HepG2 (cell line): ENCODE measurements around the gene BCL7A. TPM values are rescaled to one million over a fixed set of nuclear protein-coding genes. Genes with fewer than 3 reads are reported as not detected.

ENCODE experiments used
- ATAC-seq: fragments of 200-7000 bp; cut with Tn5 transposase; 3 replicates; pipeline ENCODE4 v1.9.1; 2020; ENCODE audit warnings: mild to moderate bottlenecking, moderate library complexity
- BruUV-seq: library from RNA; stranded (reverse); fragments of 400-500 nt; replicated peaks from 2 replicates; lab custom pipeline; 2021; lab: Mats Ljungman, UMichigan
- CTCF ChIA-PET: fragments of 300-600 bp; formaldehyde crosslinking; extraction: SDS; loops from one replicate; lab custom pipeline; 2021; ENCODE audit warnings: low total read pairs, inconsistent platforms, low intra/inter-chr PET ratio; lab: Yijun Ruan, JAX
- POLR2A ChIA-PET: fragments of 350-600 bp; sonication (Branson Sonifier 250); formaldehyde crosslinking; loops from one replicate; lab custom pipeline; 2020; ENCODE audit warnings: antibody characterized with exemption, inconsistent platforms; lab: Yijun Ruan, JAX
- DNase-seq: peaks from one replicate; pipeline ENCODE4 v3.0.0-alpha.2; 2015; ENCODE audit warnings: low spot score
- FAIRE-seq: peaks from 3 replicates; lab custom pipeline; 2011; peaks lifted over from hg19 to GRCh38; lab: Jason Lieb, UNC
- H2AFZ ChIP-seq: one replicate; pipeline ENCODE4 v1.6.1; 2011; ENCODE audit warnings: low read length, inconsistent platforms
- H3K27ac ChIP-seq: fragments of 300-600 bp; 3 replicates; pipeline ENCODE4 v1.8.0; 2011; ENCODE audit warnings: mixed run types, mild to moderate bottlenecking, mixed read lengths, low read length, inconsistent platforms; ENCODE audit not compliant: insufficient read depth; ENCODE audit errors: extremely low read length
- H3K27me3 ChIP-seq, 2 experiments: fragments of 200-600 bp in 1 of 2; 2 replicates in 1 of 2; 3 replicates in 1 of 2; pipeline versions ENCODE4 v1.6.0 to v1.8.0; 2011; ENCODE audit warnings: low read length in 2 of 2, mild to moderate bottlenecking in 2 of 2, moderate library complexity in 2 of 2, inconsistent platforms in 1 of 2; ENCODE audit not compliant: insufficient read depth in 2 of 2, control insufficient read depth in 1 of 2
- H3K36me3 ChIP-seq, 2 experiments: fragments of 200-600 bp in 1 of 2; replicated peaks in 1 of 2; 2 replicates in 1 of 2; 3 replicates in 1 of 2; pipeline versions ENCODE4 v1.5.1 to v1.8.0; 2011; ENCODE audit warnings: low read length in 2 of 2, inconsistent platforms in 1 of 2; ENCODE audit not compliant: insufficient read depth in 2 of 2, control insufficient read depth in 1 of 2
- H3K4me1 ChIP-seq: 2 replicates; pipeline ENCODE4 v1.5.1; 2012; ENCODE audit warnings: low read length, inconsistent platforms; ENCODE audit not compliant: insufficient read depth
- H3K4me2 ChIP-seq: 2 replicates; pipeline ENCODE4 v1.6.0; 2011; ENCODE audit warnings: low read depth, low read length, inconsistent platforms
- H3K4me3 ChIP-seq, 3 experiments: fragments of 200-600 bp in 1 of 3; sonication (generic), shearing (Covaris generic) in 1 of 3; replicated peaks in 1 of 3; 2 replicates each; pipeline ENCODE4 v1.5.1; 2011 to 2016; ENCODE audit warnings: low read length in 3 of 3, inconsistent platforms in 2 of 3, low read depth in 2 of 3, mild to moderate bottlenecking in 2 of 3, control low read depth in 1 of 3, mixed read lengths in 1 of 3; ENCODE audit not compliant: insufficient read depth in 1 of 3
- H3K79me2 ChIP-seq: one replicate; pipeline ENCODE4 v1.6.1; 2011; ENCODE audit warnings: low read length, inconsistent platforms; ENCODE audit not compliant: insufficient read depth
- H3K9ac ChIP-seq: 2 replicates; pipeline ENCODE4 v1.6.0; 2011; ENCODE audit warnings: mild to moderate bottlenecking, low read depth, low read length, inconsistent platforms; ENCODE audit not compliant: insufficient read depth
- H3K9me3 ChIP-seq: 2 replicates; pipeline ENCODE4 v1.5.1; 2012; ENCODE audit warnings: mild to moderate bottlenecking, low read length
- H4K20me1 ChIP-seq: 2 replicates; pipeline ENCODE4 v1.6.0; 2011; ENCODE audit warnings: inconsistent platforms, mild to moderate bottlenecking, low read length, moderate library complexity; ENCODE audit not compliant: insufficient read depth
- ADNP ChIP-seq: sonication (generic); formaldehyde crosslinking; IDR thresholded peaks from 2 replicates; pipeline ENCODE4 v1.4.0; 2020; ENCODE audit warnings: missing genetic modification reagents
- AGO1 ChIP-seq: fragments of 200-400 bp; formaldehyde crosslinking; IDR thresholded peaks from 2 replicates; pipeline ENCODE4 v1.6.1; 2017; ENCODE audit warnings: mild to moderate bottlenecking, low read depth, low read length, moderate library complexity; ENCODE audit not compliant: poor library complexity, severe bottlenecking
- AKAP8 ChIP-seq: sonication (generic); formaldehyde crosslinking; IDR thresholded peaks from 2 replicates; pipeline ENCODE4 v1.5.1; 2020; ENCODE audit warnings: mild to moderate bottlenecking, missing genetic modification reagents
- ARNT ChIP-seq: fragments of 450-650 bp; IDR thresholded peaks from 2 replicates; pipeline ENCODE4 v1.6.1; 2017
- CBFB ChIP-seq: sonication (generic); formaldehyde crosslinking; IDR thresholded peaks from 2 replicates; pipeline ENCODE4 v1.4.0; 2020; ENCODE audit warnings: missing genetic modification reagents
- DMAP1 ChIP-seq: IDR thresholded peaks from 2 replicates; pipeline ENCODE4 v1.6.1; 2016
- ELF1 ChIP-seq: sonication (generic); formaldehyde crosslinking; IDR thresholded peaks from 2 replicates; pipeline ENCODE4 v1.4.0; 2020; ENCODE audit warnings: missing genetic modification reagents
- GRHL1 ChIP-seq: sonication (generic); formaldehyde crosslinking; conservative IDR thresholded peaks from 2 replicates; pipeline ENCODE4 v1.8.0; 2022; ENCODE audit warnings: missing genetic modification reagents
- HOXD1 ChIP-seq: sonication (generic); formaldehyde crosslinking; IDR thresholded peaks from 2 replicates; pipeline ENCODE4 v1.5.0; 2020; ENCODE audit warnings: missing genetic modification reagents
- NCOA5 ChIP-seq: sonication (generic); formaldehyde crosslinking; IDR thresholded peaks from 2 replicates; pipeline ENCODE4 v1.4.0; 2020; ENCODE audit warnings: missing genetic modification reagents
- NFIC ChIP-seq: IDR thresholded peaks from 2 replicates; pipeline ENCODE4 v1.6.1; 2012; ENCODE audit warnings: mild to moderate bottlenecking, low read length, inconsistent platforms
- PBX3 ChIP-seq: sonication (generic); formaldehyde crosslinking; IDR thresholded peaks from 2 replicates; pipeline ENCODE4 v1.8.1; 2023; ENCODE audit warnings: missing genetic modification reagents, inconsistent platforms, borderline replicate concordance
- RCOR2 ChIP-seq: IDR thresholded peaks from 2 replicates; pipeline ENCODE4 v1.6.1; 2016; ENCODE audit warnings: missing biosample characterization, missing genetic modification reagents
- ZNF10 ChIP-seq: sonication (generic); formaldehyde crosslinking; IDR thresholded peaks from 2 replicates; pipeline ENCODE4 v1.4.0; 2020; ENCODE audit warnings: mild to moderate bottlenecking, low read depth, missing genetic modification reagents, borderline replicate concordance
- ZNF317 ChIP-seq: sonication (generic); formaldehyde crosslinking; IDR thresholded peaks from 2 replicates; pipeline ENCODE4 v1.5.0; 2020; ENCODE audit warnings: mild to moderate bottlenecking, missing genetic modification reagents
- ZNF335 ChIP-seq: sonication (generic); formaldehyde crosslinking; IDR thresholded peaks from 2 replicates; pipeline ENCODE4 v1.4.0; 2020; ENCODE audit warnings: missing genetic modification reagents
- ZNF451 ChIP-seq: sonication (generic); formaldehyde crosslinking; IDR thresholded peaks from 2 replicates; pipeline ENCODE4 v1.5.0; 2020; ENCODE audit warnings: mild to moderate bottlenecking, missing genetic modification reagents
- ZNF605 ChIP-seq: sonication (generic); formaldehyde crosslinking; IDR thresholded peaks from 2 replicates; pipeline ENCODE4 v1.8.0; 2022; ENCODE audit warnings: mild to moderate bottlenecking, missing genetic modification reagents
- ZNF891 ChIP-seq: sonication (generic); formaldehyde crosslinking; IDR thresholded peaks from 2 replicates; pipeline ENCODE4 v1.5.0; 2020; ENCODE audit warnings: mild to moderate bottlenecking, missing genetic modification reagents
- WGBS: methylation state at CpG from one replicate; pipeline ENCODE4 v1.1.6; 2017; ENCODE audit warnings: low lambda C conversion rate; 5-methylcytosine and 5-hydroxymethylcytosine counted together
- in situ Hi-C: cut with HindIII; loops from 2 replicates; pipeline ENCODE4 v1.10.0; 2017; ENCODE audit warnings: low pct_unique_long_range_greater_than_20kb; ENCODE audit not compliant: extremely low pct_ligation_motif_present
- intact Hi-C: fragments of 100-400 bp; cut with micrococcal nuclease; formaldehyde crosslinking; loops from one replicate; pipeline ENCODE4 v1.10.0; 2022; ENCODE audit not compliant: unreplicated experiment
- polyA plus RNA-seq, 8 experiments: library from polyadenylated mRNA; depleted of rRNA in 3 of 8; stranded (reverse) in 7 of 8; unstranded in 1 of 8; fragments of >200 nt; fragmentation: Illumina TruSeq in 4 of 8; extraction: Trizol in 4 of 8; gene quantifications; 2 replicates each; pipeline versions ENCODE4 v1.2.1 to v1.2.3, GENCODE V29; 2011 to 2016; ENCODE audit warnings: low read depth in 4 of 8, missing spikeins in 1 of 8, mixed read lengths in 1 of 8; ENCODE audit not compliant: insufficient read depth in 1 of 8
- total RNA-seq, 5 experiments: library from RNA; depleted of rRNA; stranded (reverse); fragments of >200 nt; fragmentation: Illumina TruSeq; extraction: Trizol; gene quantifications; 2 replicates each; pipeline ENCODE4 v1.2.3, GENCODE V29; 2016; ENCODE audit warnings: low read depth in 1 of 5
- TF ChIP-seq, protein P1 (sequence below): fragments of 450-650 bp; IDR thresholded peaks from 2 replicates; pipeline ENCODE4 v1.6.1; 2017; ENCODE audit warnings: mild to moderate bottlenecking

BCL7A gene
- total and polyA plus RNA-seq, 2 of the 13 experiments (the other 11 are each of a cell fraction or from before 2014, with no cell fraction given), result 4.1 to 6.2 TPM

DNA sequence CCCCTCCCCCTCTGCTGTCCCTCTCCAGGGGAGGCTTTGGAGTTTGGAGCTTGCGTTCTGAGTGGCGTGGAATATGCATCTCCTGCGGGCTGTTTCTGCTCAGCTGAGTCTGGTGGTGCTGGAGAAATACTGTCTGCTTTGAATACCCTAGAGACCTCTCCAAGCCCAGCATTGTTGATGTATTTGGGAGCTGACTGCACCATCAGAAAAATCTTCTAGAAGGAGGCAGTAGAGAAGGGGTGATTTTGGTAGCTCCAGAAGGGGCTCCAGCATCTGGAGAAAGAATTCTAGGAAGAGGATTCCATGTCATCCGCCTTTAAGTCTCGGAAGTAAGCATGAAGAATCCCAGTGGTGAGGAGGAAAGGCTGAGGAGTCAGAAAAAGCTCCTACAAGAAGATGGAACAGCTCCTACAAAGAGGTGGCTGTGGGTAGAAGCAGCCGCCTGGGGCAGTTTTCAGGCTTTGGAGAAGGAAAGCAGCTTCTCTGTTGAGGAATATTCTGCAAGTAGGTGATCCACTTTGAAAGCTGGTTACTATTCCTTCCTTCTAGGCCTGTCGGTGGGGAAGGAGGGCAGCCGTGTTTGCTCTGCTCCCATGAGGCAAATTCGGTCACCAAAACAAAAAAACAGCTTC lies 66.6 kb downstream of the BCL7A start (continued):
- TF ChIP-seq AKAP8, result no peak
- TF ChIP-seq ARNT, result no peak
- TF ChIP-seq, all 625 proteins: peak for 0

GRCh38 chr12:122089077-122089476 lies 67.4 kb downstream of the BCL7A start:
- H3K9ac ChIP-seq, result no peak overlapping the region
- no peak overlapping the region for H3K4me3 ChIP-seq
- ChIA-PET CTCF (no interaction called here), POLR2A (interaction anchor here (0.7 to 3.4 kb wide), 4 partner anchors 9 to 26 kb away, joined by 3 to 16 read pairs (median 4); partner anchors contain the start of gene MLXIP)
- peaks cover 14% of the 10 kb centered on the region for H3K4me1 ChIP-seq
- ATAC-seq (no peak), DNase-seq (no peak), FAIRE-seq (no peak)
- no peak for TF ChIP-seq CBFB (CRISPR knock-in tag)
- no peak for TF ChIP-seq ZNF335
- TF ChIP-seq RCOR2 (CRISPR knock-in tag), result no peak
- TF ChIP-seq HOXD1 (CRISPR knock-in tag), result no peak
- no peak for TF ChIP-seq AGO1
- TF ChIP-seq ZNF891 (CRISPR knock-in tag), result no peak
- TF ChIP-seq ZNF605 (CRISPR knock-in tag), result no peak
- TF ChIP-seq DMAP1, result no peak
- TF ChIP-seq NFIC, result no peak
- no peak for TF ChIP-seq ADNP (CRISPR knock-in tag)
- TF ChIP-seq PBX3 (CRISPR knock-in tag), result no peak
- TF ChIP-seq ZNF317, result no peak
- TF ChIP-seq GRHL1 (CRISPR knock-in tag), result no peak
- TF ChIP-seq ZNF10, result no peak
- no peak for TF ChIP-seq ELF1 (CRISPR knock-in tag)
- no peak for TF ChIP-seq NCOA5 (CRISPR knock-in tag)
- TF ChIP-seq, protein P1, sequence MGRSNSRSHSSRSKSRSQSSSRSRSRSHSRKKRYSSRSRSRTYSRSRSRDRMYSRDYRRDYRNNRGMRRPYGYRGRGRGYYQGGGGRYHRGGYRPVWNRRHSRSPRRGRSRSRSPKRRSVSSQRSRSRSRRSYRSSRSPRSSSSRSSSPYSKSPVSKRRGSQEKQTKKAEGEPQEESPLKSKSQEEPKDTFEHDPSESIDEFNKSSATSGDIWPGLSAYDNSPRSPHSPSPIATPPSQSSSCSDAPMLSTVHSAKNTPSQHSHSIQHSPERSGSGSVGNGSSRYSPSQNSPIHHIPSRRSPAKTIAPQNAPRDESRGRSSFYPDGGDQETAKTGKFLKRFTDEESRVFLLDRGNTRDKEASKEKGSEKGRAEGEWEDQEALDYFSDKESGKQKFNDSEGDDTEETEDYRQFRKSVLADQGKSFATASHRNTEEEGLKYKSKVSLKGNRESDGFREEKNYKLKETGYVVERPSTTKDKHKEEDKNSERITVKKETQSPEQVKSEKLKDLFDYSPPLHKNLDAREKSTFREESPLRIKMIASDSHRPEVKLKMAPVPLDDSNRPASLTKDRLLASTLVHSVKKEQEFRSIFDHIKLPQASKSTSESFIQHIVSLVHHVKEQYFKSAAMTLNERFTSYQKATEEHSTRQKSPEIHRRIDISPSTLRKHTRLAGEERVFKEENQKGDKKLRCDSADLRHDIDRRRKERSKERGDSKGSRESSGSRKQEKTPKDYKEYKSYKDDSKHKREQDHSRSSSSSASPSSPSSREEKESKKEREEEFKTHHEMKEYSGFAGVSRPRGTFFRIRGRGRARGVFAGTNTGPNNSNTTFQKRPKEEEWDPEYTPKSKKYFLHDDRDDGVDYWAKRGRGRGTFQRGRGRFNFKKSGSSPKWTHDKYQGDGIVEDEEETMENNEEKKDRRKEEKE, result no peak
- TF ChIP-seq ZNF451, result no peak
- H3K4me2 ChIP-seq, result no peak overlapping the region
- WGBS, result 84% methylated on average over 2 of the region's 2 CpGs
- H3K27me3 ChIP-seq, result no peaks in the 10 kb centered on the region
- intact Hi-C loops (no loop called here), in situ Hi-C loops (no loop called here)
- H3K9me3 ChIP-seq, result no peaks in the 10 kb centered on the region
- H3K36me3 ChIP-seq, result peaks cover 10 to 34% of the 10 kb centered on the region in 2 experiments; a peak in 4 of 5 replicates
- no TSS peak for BruUV-seq
- H3K27ac ChIP-seq, result no peak overlapping the region
- peaks cover 35% of the 10 kb centered on the region for H3K79me2 ChIP-seq
- peaks cover 2% of the 10 kb centered on the region; the same call in 1 of the 2 replicates for H4K20me1 ChIP-seq
- H2AFZ ChIP-seq, result no peak overlapping the region
